Ovary (tissue), 3 donors: Measurements from ENCODE around the gene DPAGT1.

Experiments used
- CTCF ChIP-seq, 3 donors: fragments of 450-650 bp in 2 of 3; fragments of 200-600 bp in 1 of 3; IDR thresholded peaks; one replicate each; pipeline versions ENCODE4 v1.5.1 to v1.8.0; 2016 to 2022; ENCODE audit warnings: antibody characterized with exemption in 3 of 3, mild to moderate bottlenecking in 1 of 3
- EP300 ChIP-seq: sonication (generic); formaldehyde crosslinking; IDR thresholded peaks from one replicate; pipeline ENCODE4 v1.6.1; 2017; ENCODE audit warnings: antibody characterized with exemption
- POLR2A ChIP-seq: fragments of 450-650 bp; IDR thresholded peaks from one replicate; pipeline ENCODE4 v1.6.1; 2017; ENCODE audit warnings: antibody characterized with exemption, mild to moderate bottlenecking, moderate library complexity
- donor health status: DM: no; HTN: no; CAD: no.

GRCh38 chr11:119112314-119113020 lies 10.8 kb upstream of the DPAGT1 start:
- TF ChIP-seq CTCF (IDR thresholded peaks at IDR 0.05): no peak
- TF ChIP-seq POLR2A: no peak
- no peak for TF ChIP-seq EP300
